ENCODE results near the gene NHSL2. TPM values are rescaled to one million over a fixed set of nuclear protein-coding genes. Genes with fewer than 3 reads are reported as not detected.

The NHSL2 gene
- total RNA-seq, 2 donors from 2014 or later, result 5.5 to 9.3 TPM

- Histone ChIP-seq H3K27ac (no peak overlapping the region), H3K36me3 (no peaks in the 10 kb centered on the region), H3K4me3 (no peak overlapping the region), H3K9me3 (peaks cover 0 to 11% of the 10 kb centered on the region in 2 donors), H3K27me3 (no peaks in the 10 kb centered on the region), H3K4me1 (no peaks in the 10 kb centered on the region)
- DNase-seq (ENCODE audit: low spot score), result peak; percentile 16
- no peak for TF ChIP-seq CTCF (IDR thresholded peaks at IDR 0.05)
These were observed 104.7 kb downstream of the NHSL2 start for GRCh38 chrX:72015383-72015782.

- peak; percentile 46 for DNase-seq (ENCODE audit: low spot score)
- Histone ChIP-seq H3K27ac (no peak overlapping the region), H3K9me3 (peaks cover 0 to 5% of the 10 kb centered on the region in 2 donors), H3K27me3 (no peaks in the 10 kb centered on the region), H3K36me3 (no peaks in the 10 kb centered on the region), H3K4me1 (no peaks in the 10 kb centered on the region), H3K4me3 (no peak overlapping the region)
- TF ChIP-seq CTCF (IDR thresholded peaks at IDR 0.05), result no peak
These were observed 106.5 kb downstream of the NHSL2 start for GRCh38 chrX:72016881-72017783.

- Histone ChIP-seq H3K27me3 (no peaks in the 10 kb centered on the region), H3K27ac (peak overlapping the region; percentile 48), H3K36me3 (no peaks in the 10 kb centered on the region), H3K4me1 (no peaks in the 10 kb centered on the region), H3K4me3 (peak overlapping the region in 1 of 2 donors; percentile 32), H3K9me3 (no peaks in the 10 kb centered on the region)
- peak; percentile 87 to 90 for TF ChIP-seq CTCF (IDR thresholded peaks at IDR 0.05)
- DNase-seq (ENCODE audit: low spot score), result peak; percentile 89
These were observed 107.8 kb downstream of the NHSL2 start for GRCh38 chrX:72018277-72019112.

GRCh38 chrX:72019487-72019886, 108.8 kb downstream of the NHSL2 start:
- no peaks in the 10 kb centered on the region for H3K4me1 ChIP-seq
- H3K4me3 ChIP-seq, result no peak overlapping the region
- no peaks in the 10 kb centered on the region for H3K9me3 ChIP-seq
- no peaks in the 10 kb centered on the region for H3K27me3 ChIP-seq
- peak; percentile 32 for DNase-seq (ENCODE audit: low spot score)
- TF ChIP-seq CTCF (IDR thresholded peaks at IDR 0.05), result no peak
- no peak overlapping the region for H3K27ac ChIP-seq
- no peaks in the 10 kb centered on the region for H3K36me3 ChIP-seq

GRCh38 chrX:72020204-72020603, 109.6 kb downstream of the NHSL2 start:
- TF ChIP-seq CTCF (IDR thresholded peaks at IDR 0.05), result no peak
- Histone ChIP-seq H3K9me3 (no peaks in the 10 kb centered on the region), H3K4me3 (no peak overlapping the region), H3K4me1 (no peaks in the 10 kb centered on the region), H3K36me3 (no peaks in the 10 kb centered on the region), H3K27ac (no peak overlapping the region), H3K27me3 (no peaks in the 10 kb centered on the region)
- DNase-seq (ENCODE audit: low spot score), result peak; percentile 58
